BE2C (cell line): ENCODE results near the gene CISH.

Experiments used
- DNase-seq: peaks from one replicate; pipeline ENCODE4 v3.0.0-alpha.2; 2020
- H3K27me3 ChIP-seq: fragments of 250-450 bp; sonication (Bioruptor Pico); 2 replicates; pipeline ENCODE4 v1.5.1; 2020; ENCODE audit warnings: mild to moderate bottlenecking
- H3K36me3 ChIP-seq: fragments of 250-450 bp; sonication (Bioruptor Pico); 2 replicates; pipeline ENCODE4 v1.5.1; 2020; ENCODE audit warnings: mild to moderate bottlenecking
- H3K4me1 ChIP-seq: fragments of 250-450 bp; sonication (Bioruptor Pico); 2 replicates; pipeline ENCODE4 v1.5.1; 2020
- H3K4me3 ChIP-seq: 2 replicates; pipeline ENCODE4 v1.5.1; 2011; ENCODE audit warnings: low read depth, low read length
- H3K9me3 ChIP-seq: fragments of 250-450 bp; sonication (Bioruptor Pico); 2 replicates; pipeline ENCODE4 v1.5.1; 2020
- CTCF ChIP-seq: IDR thresholded peaks from 2 replicates; pipeline ENCODE4 v1.5.1; 2012; ENCODE audit warnings: mild to moderate bottlenecking, low read depth, low read length

CISH gene

GRCh38 chr3:50562861-50563260 lies 48.7 kb downstream of the CISH start:
- no peak for TF ChIP-seq CTCF
- peaks cover 2% of the 10 kb centered on the region; the same call in 1 of the 2 replicates for H3K4me1 ChIP-seq
- no peaks in the 10 kb centered on the region for H3K36me3 ChIP-seq
- no peaks in the 10 kb centered on the region for H3K27me3 ChIP-seq
- no peaks in the 10 kb centered on the region for H3K9me3 ChIP-seq
- DNase-seq, result no peak
- H3K4me3 ChIP-seq, result no peak overlapping the region

- TF ChIP-seq CTCF, result no peak
- Histone ChIP-seq H3K27me3 (no peaks in the 10 kb centered on the region), H3K36me3 (no peaks in the 10 kb centered on the region), H3K4me3 (no peak overlapping the region), H3K4me1 (no peaks in the 10 kb centered on the region), H3K9me3 (no peaks in the 10 kb centered on the region)
- no peak for DNase-seq
Observed at GRCh38 chr3:50559702-50560101, 51.9 kb downstream of the CISH start.

GRCh38 chr3:50557915-50558314 lies 53.7 kb downstream of the CISH start:
- no peaks in the 10 kb centered on the region for H3K4me1 ChIP-seq
- H3K27me3 ChIP-seq, result no peaks in the 10 kb centered on the region
- DNase-seq, result no peak
- no peaks in the 10 kb centered on the region for H3K9me3 ChIP-seq
- no peaks in the 10 kb centered on the region for H3K36me3 ChIP-seq
- H3K4me3 ChIP-seq, result no peak overlapping the region
- no peak for TF ChIP-seq CTCF

- Histone ChIP-seq H3K4me3 (no peak overlapping the region), H3K9me3 (no peaks in the 10 kb centered on the region), H3K27me3 (no peaks in the 10 kb centered on the region), H3K4me1 (no peaks in the 10 kb centered on the region), H3K36me3 (no peaks in the 10 kb centered on the region)
- DNase-seq, result no peak
- no peak for TF ChIP-seq CTCF
Observed at GRCh38 chr3:50557106-50557505, 54.5 kb downstream of the CISH start.
